Measurements from ENCODE around the gene C1orf159. TPM values are rescaled to one million over a fixed set of nuclear protein-coding genes. Genes with fewer than 3 reads are reported as not detected.
"Not testable (repeated sequence)": the region's sequence is repeated elsewhere in the genome, so short reads cannot be mapped to it uniquely, and the experiment has no call there.

C1orf159 gene
- total and polyA plus RNA-seq, 2 experiments from 2014 or later = 9.6 to 21.5 TPM

DNA sequence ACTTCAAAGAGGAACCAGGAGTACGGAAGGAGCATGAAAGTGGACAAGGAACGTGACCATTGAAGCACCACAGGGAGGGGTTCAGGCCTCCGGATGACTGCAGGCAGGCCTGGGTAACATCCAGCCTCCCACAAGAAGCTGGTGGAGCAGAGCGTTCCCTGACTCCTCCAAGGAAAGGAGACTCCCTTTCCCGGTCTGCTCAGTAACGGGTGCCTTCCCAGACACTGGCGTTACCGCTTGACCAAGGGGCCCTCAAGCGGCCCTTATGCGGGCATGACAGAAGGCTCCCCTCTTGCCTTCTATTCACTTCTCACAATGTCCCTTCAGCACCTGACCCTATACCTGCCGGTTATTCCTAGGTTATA, 50.0 kb downstream of the C1orf159 start:
- H3K4me3 Mint-ChIP-seq; DNase-seq (ENCODE audit: low spot score); H3K36me3 Mint-ChIP-seq (ENCODE audit: low read depth): not testable (repeated sequence)

GRCh38 chr1:1065265-1065939, 50.5 kb downstream of the C1orf159 start:
- no peaks in the 10 kb centered on the region for H3K79me2 ChIP-seq (replicated peaks; ENCODE audit: insufficient read depth)
- no peaks in the 10 kb centered on the region; the same call in 1 of the 2 replicates for H4K20me1 ChIP-seq (replicated peaks; ENCODE audit: insufficient read depth)
- TF ChIP-seq EZH2phosphoT487 (IDR thresholded peaks at IDR 0.05; ENCODE audit: unreplicated experiment) = no peak
- Mint-ChIP-seq H3K27ac (no peak overlapping the region), H3K9me3 (no peaks in the 10 kb centered on the region), H3K4me1 (no peaks in the 10 kb centered on the region), H3K4me3 (no peak overlapping the region), H3K36me3 (ENCODE audit: low read depth) (no peaks in the 10 kb centered on the region), H3K27me3 (ENCODE audit: insufficient read depth, low read depth, poor library complexity) (peaks cover 35% of the 10 kb centered on the region)
- H3K4me2 ChIP-seq = no peak overlapping the region
- DNase-seq (ENCODE audit: low spot score) = no peak
- no peaks in the 10 kb centered on the region for H3K36me3 ChIP-seq (ENCODE audit: insufficient read depth)
- peaks cover 6% of the 10 kb centered on the region; the same call in 1 of the 2 replicates for H3K4me1 ChIP-seq (ENCODE audit: insufficient read depth)
- no peak for ATAC-seq
- no peak overlapping the region for H3K27ac ChIP-seq (ENCODE audit: low read depth)
- H2AFZ ChIP-seq = no peak overlapping the region
- H3K9me2 ChIP-seq (ENCODE audit: insufficient read depth) = no peaks in the 10 kb centered on the region
- H3K4me3 ChIP-seq = no peak overlapping the region
- no peaks in the 10 kb centered on the region for H3F3A ChIP-seq (replicated peaks; ENCODE audit: low read depth)
- H3K27me3 ChIP-seq (ENCODE audit: insufficient read depth) = peaks cover 39% of the 10 kb centered on the region

More for the DNA sequence above, 50.0 kb downstream of the C1orf159 start:
- not testable (repeated sequence) for H3K4me1 Mint-ChIP-seq; H3K27ac ChIP-seq (ENCODE audit: low read depth); H3K9me3 Mint-ChIP-seq; H3K79me2 ChIP-seq (replicated peaks; ENCODE audit: insufficient read depth); H3K27ac Mint-ChIP-seq; H3K4me1 ChIP-seq (ENCODE audit: insufficient read depth); H3F3A ChIP-seq (replicated peaks; ENCODE audit: low read depth); ATAC-seq; H3K36me3 ChIP-seq (ENCODE audit: insufficient read depth); H2AFZ ChIP-seq; H4K20me1 ChIP-seq (replicated peaks; ENCODE audit: insufficient read depth); H3K4me3 ChIP-seq; H3K4me2 ChIP-seq; H3K9me2 ChIP-seq (ENCODE audit: insufficient read depth)
- peaks cover 31% of the 10 kb centered on the region for H3K27me3 Mint-ChIP-seq (ENCODE audit: insufficient read depth, low read depth, poor library complexity)
- H3K27me3 ChIP-seq (ENCODE audit: insufficient read depth) = peaks cover 37% of the 10 kb centered on the region

GRCh38 chr1:1063945-1064831, 51.7 kb downstream of the C1orf159 start:
- H3K9me3 Mint-ChIP-seq = no peaks in the 10 kb centered on the region
- peak; percentile 80 for DNase-seq (ENCODE audit: low spot score)
- H3K36me3 Mint-ChIP-seq (ENCODE audit: low read depth) = no peaks in the 10 kb centered on the region
- H3K9me2 ChIP-seq (ENCODE audit: insufficient read depth) = no peaks in the 10 kb centered on the region
- no peak overlapping the region for H3K27ac ChIP-seq (ENCODE audit: low read depth)
- H3K27ac Mint-ChIP-seq = no peak overlapping the region
- H3K79me2 ChIP-seq (replicated peaks; ENCODE audit: insufficient read depth) = no peaks in the 10 kb centered on the region
- H3F3A ChIP-seq (replicated peaks; ENCODE audit: low read depth) = 0 out of 2 replicates have a peak, but pooled peaks cover 5% of the 10 kb centered on the region
- peaks cover 39% of the 10 kb centered on the region for H3K27me3 ChIP-seq (ENCODE audit: insufficient read depth)
- no peaks in the 10 kb centered on the region for H3K4me1 Mint-ChIP-seq
- H4K20me1 ChIP-seq (replicated peaks; ENCODE audit: insufficient read depth) = no peaks in the 10 kb centered on the region; the same call in 1 of the 2 replicates
- H3K4me1 ChIP-seq (ENCODE audit: insufficient read depth) = peaks cover 11% of the 10 kb centered on the region; the same call in 1 of the 2 replicates
- H3K27me3 Mint-ChIP-seq (ENCODE audit: insufficient read depth, low read depth, poor library complexity) = peaks cover 34% of the 10 kb centered on the region
- TF ChIP-seq EZH2phosphoT487 (IDR thresholded peaks at IDR 0.05; ENCODE audit: unreplicated experiment) = no peak
- TF ChIP-seq ZNF114 (CRISPR knock-in tag; IDR thresholded peaks at IDR 0.05) = no peak
- TF ChIP-seq, protein P1, sequence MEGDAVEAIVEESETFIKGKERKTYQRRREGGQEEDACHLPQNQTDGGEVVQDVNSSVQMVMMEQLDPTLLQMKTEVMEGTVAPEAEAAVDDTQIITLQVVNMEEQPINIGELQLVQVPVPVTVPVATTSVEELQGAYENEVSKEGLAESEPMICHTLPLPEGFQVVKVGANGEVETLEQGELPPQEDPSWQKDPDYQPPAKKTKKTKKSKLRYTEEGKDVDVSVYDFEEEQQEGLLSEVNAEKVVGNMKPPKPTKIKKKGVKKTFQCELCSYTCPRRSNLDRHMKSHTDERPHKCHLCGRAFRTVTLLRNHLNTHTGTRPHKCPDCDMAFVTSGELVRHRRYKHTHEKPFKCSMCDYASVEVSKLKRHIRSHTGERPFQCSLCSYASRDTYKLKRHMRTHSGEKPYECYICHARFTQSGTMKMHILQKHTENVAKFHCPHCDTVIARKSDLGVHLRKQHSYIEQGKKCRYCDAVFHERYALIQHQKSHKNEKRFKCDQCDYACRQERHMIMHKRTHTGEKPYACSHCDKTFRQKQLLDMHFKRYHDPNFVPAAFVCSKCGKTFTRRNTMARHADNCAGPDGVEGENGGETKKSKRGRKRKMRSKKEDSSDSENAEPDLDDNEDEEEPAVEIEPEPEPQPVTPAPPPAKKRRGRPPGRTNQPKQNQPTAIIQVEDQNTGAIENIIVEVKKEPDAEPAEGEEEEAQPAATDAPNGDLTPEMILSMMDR (conservative IDR thresholded peaks at IDR 0.05; ENCODE audit: low read depth in 2 of 2) = peak; percentile 70 to 90
- no peak overlapping the region for H3K4me3 Mint-ChIP-seq
- no peak overlapping the region for H3K4me3 ChIP-seq
- peak; percentile 52 for ATAC-seq
- H3K4me2 ChIP-seq = peak overlapping the region; percentile 48; the same call in 1 of the 2 replicates
- no peak overlapping the region for H2AFZ ChIP-seq
- no peaks in the 10 kb centered on the region for H3K36me3 ChIP-seq (ENCODE audit: insufficient read depth)
